IMR-90 (cell line): Measurements from ENCODE around the gene AKAP6. TPM values are rescaled to one million over a fixed set of nuclear protein-coding genes. Genes with fewer than 3 reads are reported as not detected.

Experiments
- ATAC-seq: fragments of 200-7000 bp; cut with Tn5 transposase; 2 replicates; pipeline ENCODE4 v1.9.1; 2020; ENCODE audit warnings: low read depth, mild to moderate bottlenecking, moderate library complexity
- BruUV-seq: library from RNA; stranded (reverse); fragments of 400-500 nt; replicated peaks from 2 replicates; lab custom pipeline; 2021; lab: Mats Ljungman, UMichigan
- CTCF ChIA-PET: fragments of 300-600 bp; formaldehyde crosslinking; extraction: SDS; loops from one replicate; lab custom pipeline; 2021; ENCODE audit warnings: antibody characterized with exemption; lab: Yijun Ruan, JAX
- POLR2A ChIA-PET: fragments of 300-600 bp; sonication (Branson Sonifier 250); formaldehyde crosslinking; loops from one replicate; lab custom pipeline; 2022; ENCODE audit warnings: antibody characterized with exemption; ENCODE audit not compliant: unreplicated experiment; lab: Charles Lee
- DNase-seq: peaks from one replicate; pipeline ENCODE4 v3.0.0; 2013
- H2AFZ ChIP-seq: replicated peaks from 2 replicates; pipeline ENCODE3; 2013; ENCODE audit warnings: low read length, mild to moderate bottlenecking; ENCODE audit not compliant: poor library complexity
- H2AK5ac ChIP-seq: 2 replicates; pipeline ENCODE4 v1.6.1; 2013; ENCODE audit warnings: low read depth, low read length, inconsistent platforms
- H2AK9ac ChIP-seq: replicated peaks from 2 replicates; pipeline ENCODE3; 2013; ENCODE audit warnings: mild to moderate bottlenecking, low read depth, low read length, moderate library complexity; ENCODE audit not compliant: poor library complexity
- H2BK120ac ChIP-seq: 2 replicates; pipeline ENCODE4 v1.6.1; 2013; ENCODE audit warnings: low read depth, low read length, inconsistent platforms
- H2BK15ac ChIP-seq: 3 replicates; pipeline ENCODE4 v1.6.1; 2013; ENCODE audit warnings: low read depth, low read length, inconsistent platforms
- H2BK20ac ChIP-seq: 2 replicates; pipeline ENCODE4 v1.6.1; 2013; ENCODE audit warnings: low read depth, mild to moderate bottlenecking, inconsistent platforms, low read length, moderate library complexity
- H2BK5ac ChIP-seq: 2 replicates; pipeline ENCODE4 v1.6.1; 2013; ENCODE audit warnings: mild to moderate bottlenecking, low read depth, low read length, inconsistent platforms; ENCODE audit not compliant: poor library complexity, severe bottlenecking
- H3K14ac ChIP-seq: replicated peaks from 2 replicates; pipeline ENCODE4 v1.6.1; 2013; ENCODE audit warnings: low read depth, low read length, inconsistent platforms
- H3K18ac ChIP-seq: 2 replicates; pipeline ENCODE4 v1.6.1; 2013; ENCODE audit warnings: low read depth, low read length, control low read depth
- H3K23ac ChIP-seq: 2 replicates; pipeline ENCODE4 v1.6.1; 2013; ENCODE audit warnings: low read depth, low read length, inconsistent platforms
- H3K27ac ChIP-seq: 2 replicates; pipeline ENCODE4 v1.5.1; 2013; ENCODE audit warnings: mild to moderate bottlenecking, control low read depth, low read length; ENCODE audit not compliant: insufficient read depth
- H3K27me3 ChIP-seq: 2 replicates; pipeline ENCODE4 v1.6.1; 2013; ENCODE audit warnings: low read length; ENCODE audit not compliant: control insufficient read depth, insufficient read depth
- H3K36me3 ChIP-seq: 2 replicates; pipeline ENCODE4 v1.6.1; 2013; ENCODE audit warnings: low read length, mixed read lengths; ENCODE audit not compliant: control insufficient read depth, insufficient read depth
- H3K4ac ChIP-seq: 2 replicates; pipeline ENCODE4 v1.6.1; 2013; ENCODE audit warnings: low read depth, low read length, inconsistent platforms
- H3K4me1 ChIP-seq: 2 replicates; pipeline ENCODE4 v1.6.1; 2013; ENCODE audit warnings: low read length, mixed read lengths; ENCODE audit not compliant: control insufficient read depth, insufficient read depth
- H3K4me2 ChIP-seq: 2 replicates; pipeline ENCODE4 v1.6.1; 2013; ENCODE audit warnings: low read depth, mild to moderate bottlenecking, control low read depth, low read length, moderate library complexity
- H3K4me3 ChIP-seq: 2 replicates; pipeline ENCODE4 v1.5.1; 2013; ENCODE audit warnings: low read depth, mild to moderate bottlenecking, control low read depth, low read length, moderate library complexity; ENCODE audit not compliant: insufficient read depth
- H3K56ac ChIP-seq: 2 replicates; pipeline ENCODE4 v1.6.1; 2013; ENCODE audit warnings: low read length, inconsistent platforms; ENCODE audit not compliant: insufficient read depth; ENCODE audit errors: extremely low read depth
- H3K79me1 ChIP-seq, 2 experiments: 2 replicates each; pipeline ENCODE4 v1.6.1; 2013; ENCODE audit warnings: low read length in 2 of 2, inconsistent platforms in 1 of 2, low read depth in 1 of 2
- H3K9ac ChIP-seq: 2 replicates; pipeline ENCODE4 v1.6.1; 2013; ENCODE audit warnings: low read depth, low read length, control low read depth
- H3K9me1 ChIP-seq: 2 replicates; pipeline ENCODE4 v1.6.1; 2013; ENCODE audit warnings: low read length, inconsistent platforms; ENCODE audit not compliant: insufficient read depth
- H3K9me3 ChIP-seq: 2 replicates; pipeline ENCODE4 v1.6.1; 2013; ENCODE audit warnings: low read length; ENCODE audit not compliant: control insufficient read depth, insufficient read depth
- H4K20me1 ChIP-seq: 2 replicates; pipeline ENCODE4 v1.6.1; 2013; ENCODE audit warnings: low read length, inconsistent platforms; ENCODE audit not compliant: insufficient read depth
- H4K5ac ChIP-seq: 2 replicates; pipeline ENCODE4 v1.6.1; 2013; ENCODE audit warnings: mild to moderate bottlenecking, low read depth, low read length, control low read depth
- H4K8ac ChIP-seq, 2 experiments: 2 replicates each; pipeline ENCODE4 v1.6.1; 2013; ENCODE audit warnings: low read depth in 2 of 2, low read length in 2 of 2, control low read depth in 1 of 2, inconsistent platforms in 1 of 2
- H4K91ac ChIP-seq: 2 replicates; pipeline ENCODE4 v1.6.1; 2013; ENCODE audit warnings: low read depth, low read length, inconsistent platforms; ENCODE audit not compliant: insufficient read depth
- BHLHE40 ChIP-seq: fragments of 150-350 bp; IDR thresholded peaks from 2 replicates; pipeline ENCODE4 v1.6.1; 2016; ENCODE audit warnings: mild to moderate bottlenecking, low read depth, low read length
- CEBPB ChIP-seq: IDR thresholded peaks from 2 replicates; pipeline ENCODE4 v1.6.1; 2012; ENCODE audit warnings: low read depth, low read length, improper control_type of control experiment
- CTCF ChIP-seq: conservative IDR thresholded peaks from 2 replicates; pipeline ENCODE4 v1.5.1; 2012; ENCODE audit warnings: mild to moderate bottlenecking, low read depth, low read length, improper control_type of control experiment
- ELK1 ChIP-seq: fragments of 150-350 bp; IDR thresholded peaks from 2 replicates; pipeline ENCODE4 v1.6.1; 2016; ENCODE audit warnings: low read depth, mild to moderate bottlenecking, low read length, moderate library complexity, borderline replicate concordance
- FOS ChIP-seq: fragments of 150-350 bp; IDR thresholded peaks from 2 replicates; pipeline ENCODE4 v1.6.1; 2016; ENCODE audit warnings: low read depth, low read length
- MAZ ChIP-seq: IDR thresholded peaks from 2 replicates; pipeline ENCODE4 v1.6.1; 2012; ENCODE audit warnings: low read depth, mild to moderate bottlenecking, low read length, improper control_type of control experiment, moderate library complexity, borderline replicate concordance
- MXI1 ChIP-seq: IDR thresholded peaks from 2 replicates; pipeline ENCODE4 v1.6.1; 2012; ENCODE audit warnings: low read depth, mild to moderate bottlenecking, low read length, moderate library complexity, borderline replicate concordance
- NFE2L2 ChIP-seq: fragments of 150-350 bp; IDR thresholded peaks from 2 replicates; pipeline ENCODE4 v1.6.1; 2016; ENCODE audit warnings: low read depth, mild to moderate bottlenecking, low read length
- POLR2A ChIP-seq: IDR thresholded peaks from 2 replicates; pipeline ENCODE4 v1.6.1; 2012; ENCODE audit warnings: mild to moderate bottlenecking, low read depth, low read length
- RAD21 ChIP-seq: IDR thresholded peaks from 2 replicates; pipeline ENCODE4 v1.6.1; 2012; ENCODE audit warnings: low read length, improper control_type of control experiment
- RCOR1 ChIP-seq: IDR thresholded peaks from 2 replicates; pipeline ENCODE4 v1.6.1; 2012; ENCODE audit warnings: mild to moderate bottlenecking, low read length, improper control_type of control experiment; ENCODE audit not compliant: insufficient replicate concordance
- RFX5 ChIP-seq: IDR thresholded peaks from 2 replicates; pipeline ENCODE4 v1.8.0; 2012; ENCODE audit warnings: low read depth, mild to moderate bottlenecking, low read length, moderate library complexity
- USF2 ChIP-seq: fragments of 150-350 bp; IDR thresholded peaks from 2 replicates; pipeline ENCODE4 v1.6.1; 2017; ENCODE audit warnings: mild to moderate bottlenecking, antibody characterized with exemption, low read length, low read depth
- WGBS, 2 experiments: methylation state at CpG; one replicate each; pipeline versions ENCODE4 v1.1.5 to v1.1.7; 2013; ENCODE audit warnings: missing lambda C conversion rate in 2 of 2; ENCODE audit not compliant: insufficient read length in 1 of 2; ENCODE audit errors: extremely low coverage in 2 of 2; 5-methylcytosine and 5-hydroxymethylcytosine counted together
- dilution Hi-C: fragments of 300-500 bp; cut with HindIII; formaldehyde crosslinking; loops from one replicate; pipeline ENCODE4 v1.14.3; 2018; ENCODE audit warnings: low sequenced_read_pairs; ENCODE audit not compliant: unreplicated experiment
- in situ Hi-C: fragments of 300-500 bp; cut with MboI; formaldehyde crosslinking; loops from 3 replicates; pipeline ENCODE4 v1.14.3; 2019; ENCODE audit warnings: low sequenced_read_pairs, inconsistent platforms, mixed read lengths
- intact Hi-C: fragments of 100-400 bp; cut with micrococcal nuclease; formaldehyde crosslinking; loops from 2 replicates; pipeline ENCODE4 v1.10.0; 2022
- polyA plus RNA-seq, 3 experiments: library from polyadenylated mRNA; depleted of rRNA; stranded (reverse); fragments of >200 nt; gene quantifications; 2 replicates each; pipeline ENCODE4 v1.2.3, GENCODE V29; 2012; ENCODE audit warnings: low replicate concordance in 1 of 3
- total RNA-seq: library from RNA; depleted of rRNA; stranded (reverse); fragments of >200 nt; gene quantifications from 2 replicates; pipeline ENCODE4 v1.2.3, GENCODE V29; 2012

AKAP6 gene
- total and polyA plus RNA-seq, 2 of the 4 experiments (the other 2 are of a cell fraction), result 0.22 to 1.6 TPM

- no TSS peak for BruUV-seq
- no peak overlapping the region for H2BK20ac ChIP-seq
- no peaks in the 10 kb centered on the region for H3K4me1 ChIP-seq
- H3K18ac ChIP-seq, result no peak overlapping the region
- TF ChIP-seq USF2 (no peak), NFE2L2 (no peak), MAZ (no peak), CTCF (no peak), FOS (no peak), MXI1 (no peak), POLR2A (no peak), BHLHE40 (no peak), RCOR1 (no peak), RFX5 (no peak), CEBPB (no peak), ELK1 (no peak), RAD21 (no peak)
- POLR2A ChIA-PET, result no interaction called here
- H4K91ac ChIP-seq, result no peak overlapping the region
- H4K5ac ChIP-seq, result no peak overlapping the region
- no peak overlapping the region for H3K4me2 ChIP-seq
- DNase-seq (no peak), ATAC-seq (no peak)
- intact Hi-C loops (no loop called here), dilution Hi-C loops (no loop called here), in situ Hi-C loops (no loop called here)
- no peak overlapping the region for H3K4me3 ChIP-seq
- WGBS, 2 experiments, result 72% methylated on average over 2 of the region's 5 CpGs; no CpG with 5 or more reads in 1 of the 2 experiments
- H3K27ac ChIP-seq, result no peak overlapping the region
- no peak overlapping the region for H3K56ac ChIP-seq
- H4K8ac ChIP-seq, result no peak overlapping the region
- H2AK5ac ChIP-seq, result no peak overlapping the region
- no peaks in the 10 kb centered on the region; the same call in 1 of the 2 replicates for H3K27me3 ChIP-seq
- no peaks in the 10 kb centered on the region for H3K36me3 ChIP-seq
- CTCF ChIA-PET, result no interaction called here
- H2BK120ac ChIP-seq, result no peak overlapping the region
- H2BK5ac ChIP-seq, result no peak overlapping the region
- no peak overlapping the region for H3K9ac ChIP-seq
- H3K23ac ChIP-seq, result no peak overlapping the region
- no peaks in the 10 kb centered on the region for H3K9me1 ChIP-seq
- no peaks in the 10 kb centered on the region for H4K20me1 ChIP-seq
- H3K14ac ChIP-seq, result no peak overlapping the region
- no peak overlapping the region for H2AK9ac ChIP-seq
- H2AFZ ChIP-seq, result no peak overlapping the region
- no peaks in the 10 kb centered on the region for H3K9me3 ChIP-seq
- no peak overlapping the region for H2BK15ac ChIP-seq
- H3K4ac ChIP-seq, result no peak overlapping the region
- H3K79me1 ChIP-seq, result no peaks in the 10 kb centered on the region
Measured at GRCh38 chr14:32727832-32728231, 398.7 kb downstream of the AKAP6 start.
